H9 (cell line): ENCODE results near the gene DISP3. TPM values are rescaled to one million over a fixed set of nuclear protein-coding genes. Genes with fewer than 3 reads are reported as not detected.
A peak's percentile ranks its signal among the peaks of the same experiment; 100 is the strongest.

Experiments
- DNase-seq: peaks from one replicate; pipeline ENCODE4 v3.0.0-alpha.2; 2017
- H2AFZ ChIP-seq: one replicate; pipeline ENCODE4 v1.6.1; 2013; ENCODE audit warnings: mild to moderate bottlenecking, low read length, control low read depth, moderate library complexity
- H2AK5ac ChIP-seq: 2 replicates; pipeline ENCODE4 v1.6.1; 2013; ENCODE audit warnings: low read length, control low read depth, mixed read lengths; ENCODE audit not compliant: insufficient read length
- H2BK120ac ChIP-seq: one replicate; pipeline ENCODE4 v1.6.1; 2013; ENCODE audit warnings: low read depth, mild to moderate bottlenecking, low read length, control low read depth, inconsistent platforms; ENCODE audit not compliant: poor library complexity, severe bottlenecking
- H2BK12ac ChIP-seq: 2 replicates; pipeline ENCODE4 v1.6.1; 2013; ENCODE audit warnings: low read length, control low read depth, mixed read lengths, low read depth; ENCODE audit not compliant: insufficient read length
- H2BK15ac ChIP-seq: 2 replicates; pipeline ENCODE4 v1.6.1; 2013; ENCODE audit warnings: low read depth, low read length, control low read depth
- H2BK20ac ChIP-seq: one replicate; pipeline ENCODE4 v1.6.1; 2013; ENCODE audit warnings: low read depth, mild to moderate bottlenecking, low read length, control low read depth, inconsistent platforms; ENCODE audit not compliant: poor library complexity, severe bottlenecking
- H2BK5ac ChIP-seq: 2 replicates; pipeline ENCODE4 v1.6.1; 2013; ENCODE audit warnings: low read length, control low read depth, mixed read lengths; ENCODE audit not compliant: insufficient read length
- H3K14ac ChIP-seq: 2 replicates; pipeline ENCODE4 v1.6.1; 2013; ENCODE audit warnings: low read length, control low read depth; ENCODE audit not compliant: insufficient read depth
- H3K18ac ChIP-seq: 2 replicates; pipeline ENCODE4 v1.6.1; 2013; ENCODE audit warnings: low read depth, mild to moderate bottlenecking, mixed read lengths, low read length, control low read depth; ENCODE audit not compliant: insufficient read length
- H3K23ac ChIP-seq: 2 replicates; pipeline ENCODE4 v1.6.1; 2013; ENCODE audit warnings: low read length, control low read depth, mixed read lengths, low read depth; ENCODE audit not compliant: insufficient read length
- H3K23me2 ChIP-seq: 2 replicates; pipeline ENCODE4 v1.6.1; 2013; ENCODE audit warnings: low read depth, mild to moderate bottlenecking, mixed read lengths, low read length, control low read depth; ENCODE audit not compliant: insufficient read length, poor library complexity, severe bottlenecking
- H3K27ac ChIP-seq: 2 replicates; pipeline ENCODE4 v1.5.1; 2013; ENCODE audit warnings: low read length, control low read depth, mixed read lengths, low read depth; ENCODE audit not compliant: insufficient read length
- H3K27me3 ChIP-seq: 2 replicates; pipeline ENCODE4 v1.6.1; 2013; ENCODE audit warnings: low read length, control low read depth, inconsistent platforms; ENCODE audit not compliant: insufficient read depth
- H3K4ac ChIP-seq: 2 replicates; pipeline ENCODE4 v1.6.1; 2013; ENCODE audit warnings: low read depth, mild to moderate bottlenecking, control low read depth, inconsistent platforms, low read length, moderate library complexity
- H3K4me1 ChIP-seq: 2 replicates; pipeline ENCODE4 v1.6.1; 2013; ENCODE audit warnings: low read length, control low read depth, inconsistent platforms; ENCODE audit not compliant: insufficient read depth
- H3K4me2 ChIP-seq: 2 replicates; pipeline ENCODE4 v1.6.1; 2013; ENCODE audit warnings: low read length, control low read depth, mixed read lengths; ENCODE audit not compliant: insufficient read length, insufficient read depth
- H3K56ac ChIP-seq: 2 replicates; pipeline ENCODE4 v1.6.1; 2013; ENCODE audit warnings: low read depth, mild to moderate bottlenecking, mixed read lengths, low read length, control low read depth; ENCODE audit not compliant: insufficient read length
- H3K79me1 ChIP-seq: 2 replicates; pipeline ENCODE4 v1.6.1; 2013; ENCODE audit warnings: low read depth, mild to moderate bottlenecking, moderate library complexity, low read length, control low read depth, inconsistent platforms; ENCODE audit not compliant: insufficient read depth, poor library complexity, severe bottlenecking
- H3K79me2 ChIP-seq: 2 replicates; pipeline ENCODE4 v1.6.1; 2013; ENCODE audit warnings: low read length, control low read depth, inconsistent platforms; ENCODE audit not compliant: insufficient read depth
- H3K9ac ChIP-seq: 2 replicates; pipeline ENCODE4 v1.6.1; 2013; ENCODE audit warnings: low read length, control low read depth, mixed read lengths; ENCODE audit not compliant: insufficient read length; ENCODE audit errors: extremely low read depth
- H3K9me3 ChIP-seq: one replicate; pipeline ENCODE4 v1.6.1; 2013; ENCODE audit warnings: low read depth, low read length, inconsistent platforms; ENCODE audit not compliant: control insufficient read depth
- H3T11ph ChIP-seq: one replicate; pipeline ENCODE4 v1.6.1; 2013; ENCODE audit warnings: mild to moderate bottlenecking, low read length, control low read depth, inconsistent platforms
- H4K20me1 ChIP-seq: one replicate; pipeline ENCODE4 v1.6.1; 2013; ENCODE audit not compliant: control insufficient read depth, insufficient read length, insufficient read depth
- H4K5ac ChIP-seq: 2 replicates; pipeline ENCODE4 v1.6.1; 2013; ENCODE audit warnings: low read depth, mild to moderate bottlenecking, mixed read lengths, low read length, control low read depth; ENCODE audit not compliant: insufficient read length
- H4K8ac ChIP-seq: replicated peaks from 2 replicates; pipeline ENCODE4 v1.6.1; 2013; ENCODE audit warnings: low read length, control low read depth, mixed read lengths, low read depth; ENCODE audit not compliant: insufficient read length
- H4K91ac ChIP-seq: 2 replicates; pipeline ENCODE4 v1.6.1; 2013; ENCODE audit warnings: low read depth, mild to moderate bottlenecking, moderate library complexity, mixed read lengths, low read length, control low read depth; ENCODE audit not compliant: insufficient read length
- H3K27ac Mint-ChIP-seq, 3 experiments: 2 replicates in 2 of 3; 3 replicates in 1 of 3; pipeline ENCODE4 v1.8.0; 2020 to 2021; ENCODE audit warnings: mixed read lengths in 3 of 3, mild to moderate bottlenecking in 1 of 3, moderate library complexity in 1 of 3
- H3K27me3 Mint-ChIP-seq: 2 replicates; pipeline ENCODE4 v1.8.0; 2021; ENCODE audit warnings: low read depth, mild to moderate bottlenecking, moderate library complexity, mixed read lengths
- H3K36me3 Mint-ChIP-seq, 3 experiments: 2 replicates in 2 of 3; 3 replicates in 1 of 3; pipeline ENCODE4 v1.8.0; 2020 to 2021; ENCODE audit warnings: low read depth in 3 of 3, mixed read lengths in 3 of 3; ENCODE audit not compliant: insufficient read depth in 1 of 3
- H3K4me1 Mint-ChIP-seq, 2 experiments: 2 replicates each; pipeline ENCODE4 v1.8.0; 2020; ENCODE audit warnings: mixed read lengths in 2 of 2
- H3K4me3 Mint-ChIP-seq, 2 experiments: 2 replicates in 1 of 2; 3 replicates in 1 of 2; pipeline ENCODE4 v1.8.0; 2020 to 2021; ENCODE audit warnings: mild to moderate bottlenecking in 2 of 2, mixed read lengths in 2 of 2, moderate library complexity in 1 of 2
- H3K9me3 Mint-ChIP-seq, 2 experiments: 2 replicates in 1 of 2; 3 replicates in 1 of 2; pipeline ENCODE4 v1.8.0; 2020; ENCODE audit warnings: mild to moderate bottlenecking in 2 of 2, mixed read lengths in 2 of 2, moderate library complexity in 1 of 2
- CTCF ChIP-seq: fragments of 200-600 bp; sonication (generic); conservative IDR thresholded peaks from 3 replicates; pipeline ENCODE4 v1.8.0; 2021; ENCODE audit warnings: antibody characterized with exemption, mild to moderate bottlenecking
- WGBS: extraction: QIAGEN DNeasy Blood & Tissue Kit; methylation state at CpG from one replicate; pipeline ENCODE4 v1.1.7; 2013; ENCODE audit warnings: missing lambda C conversion rate, low lambda C conversion rate, mixed read lengths; ENCODE audit not compliant: insufficient read length; ENCODE audit errors: extremely low coverage; 5-methylcytosine and 5-hydroxymethylcytosine counted together
- total RNA-seq: library from RNA; stranded (reverse); gene quantifications from 2 replicates; pipeline ENCODE4 v1.2.1, GENCODE V29; 2021

DISP3 gene
- total RNA-seq, 1 experiment from 2014 or later: 3.5 TPM

GRCh38 chr1:11518016-11518701 is 39.2 kb downstream of the DISP3 start:
- H3K4me3 Mint-ChIP-seq: no peak overlapping the region
- peaks cover 10 to 15% of the 10 kb centered on the region in 2 experiments for H3K4me1 Mint-ChIP-seq
- Histone ChIP-seq H3K27me3 (no peaks in the 10 kb centered on the region), H2BK15ac (no peak overlapping the region), H2AFZ (no peak overlapping the region), H3K4ac (no peak overlapping the region), H4K20me1 (no peaks in the 10 kb centered on the region), H4K8ac (no peak overlapping the region), H2BK20ac (no peak overlapping the region), H3K79me2 (no peaks in the 10 kb centered on the region), H3K9me3 (no peaks in the 10 kb centered on the region), H3K23me2 (no peaks in the 10 kb centered on the region), H3K9ac (no peak overlapping the region), H4K91ac (no peak overlapping the region), H2BK120ac (no peak overlapping the region), H3K4me1 (no peaks in the 10 kb centered on the region), H3T11ph (no peak overlapping the region), H2BK12ac (no peak overlapping the region), H2AK5ac (no peak overlapping the region), H3K56ac (no peak overlapping the region), H3K23ac (no peak overlapping the region), H3K27ac (no peak overlapping the region), H3K4me2 (no peak overlapping the region), H3K18ac (no peak overlapping the region), H4K5ac (no peak overlapping the region), H3K14ac (no peak overlapping the region), H2BK5ac (no peak overlapping the region), H3K79me1 (no peaks in the 10 kb centered on the region)
- H3K27ac Mint-ChIP-seq: peak overlapping the region in 1 of 3 experiments; percentile 46; a peak in 1 of 7 replicates
- no peak for DNase-seq
- TF ChIP-seq CTCF: no peak
- no peaks in the 10 kb centered on the region for H3K27me3 Mint-ChIP-seq
- peaks cover 1 to 5% of the 10 kb centered on the region in 2 experiments; a peak in 3 of 5 replicates for H3K9me3 Mint-ChIP-seq
- peaks cover 5 to 24% (median 12%) of the 10 kb centered on the region in 3 experiments; a peak in 6 of 7 replicates for H3K36me3 Mint-ChIP-seq
- no CpG with 5 or more reads among the region's 16 CpGs for WGBS
